ENCODE data around the gene LRMDA.

GRCh38 chr10:76012716-76013327 lies 581.4 kb downstream of the LRMDA start:
- TF ChIP-seq NFIC (IDR thresholded peaks at IDR 0.05) = no peak
- TF ChIP-seq CREB1 (IDR thresholded peaks at IDR 0.05; ENCODE audit: low read depth) = no peak
- TF ChIP-seq EGR1 (IDR thresholded peaks at IDR 0.05) = no peak
- TF ChIP-seq TAF1 (IDR thresholded peaks at IDR 0.05; ENCODE audit: low read depth) = no peak
- TF ChIP-seq RAD21 (IDR thresholded peaks at IDR 0.05; ENCODE audit: low read depth) = no peak
- TF ChIP-seq EP300 (IDR thresholded peaks at IDR 0.05; ENCODE audit: borderline replicate concordance) = no peak
- TF ChIP-seq YY1 (IDR thresholded peaks at IDR 0.05; ENCODE audit: low read depth) = no peak
- no peak for TF ChIP-seq MAX (IDR thresholded peaks at IDR 0.05)
- TF ChIP-seq TCF12 (IDR thresholded peaks at IDR 0.05; ENCODE audit: low read depth) = no peak
- TF ChIP-seq FOXM1 (IDR thresholded peaks at IDR 0.05; ENCODE audit: borderline replicate concordance, low read depth) = no peak
- TF ChIP-seq CEBPB (IDR thresholded peaks at IDR 0.05) = no peak
- no peak for TF ChIP-seq REST (IDR thresholded peaks at IDR 0.05; ENCODE audit: low read depth)
- TF ChIP-seq TEAD4 (IDR thresholded peaks at IDR 0.05) = no peak

Measured in Ishikawa (cell line).